Islet of Langerhans (tissue), 1 donor: ENCODE results near the gene ARHGAP22.
"Not testable (repeated sequence)": the region's sequence is repeated elsewhere in the genome, so short reads cannot be mapped to it uniquely, and the experiment has no call there.

Experiments
- FAIRE-seq: peaks from one replicate; lab custom pipeline; 2011; peaks lifted over from hg19 to GRCh38; lab: Jason Lieb, UNC

Gene ARHGAP22

GRCh38 chr10:48450233-48450740 lies 154.6 kb downstream of the ARHGAP22 start:
- FAIRE-seq = no peak

GRCh38 chr10:48449501-48450232 lies 155.2 kb downstream of the ARHGAP22 start:
- FAIRE-seq = no peak

GRCh38 chr10:48448796-48449195 lies 156.1 kb downstream of the ARHGAP22 start:
- FAIRE-seq = no peak

- no peak for FAIRE-seq
These were observed 157.3 kb downstream of the ARHGAP22 start for GRCh38 chr10:48447356-48448215.

GRCh38 chr10:48446785-48447184 lies 158.1 kb downstream of the ARHGAP22 start:
- no peak for FAIRE-seq

GRCh38 chr10:48445932-48446331 lies 158.9 kb downstream of the ARHGAP22 start:
- no peak for FAIRE-seq

- FAIRE-seq = no peak
These were observed 159.7 kb downstream of the ARHGAP22 start for GRCh38 chr10:48444861-48445841.

GRCh38 chr10:48444266-48444665 lies 160.6 kb downstream of the ARHGAP22 start:
- no peak for FAIRE-seq

- FAIRE-seq = no peak
These were observed 162.1 kb downstream of the ARHGAP22 start for GRCh38 chr10:48442809-48443177.

- no peak for FAIRE-seq
These were observed 162.6 kb downstream of the ARHGAP22 start for GRCh38 chr10:48442090-48442808.

- FAIRE-seq = no peak
These were observed 164.1 kb downstream of the ARHGAP22 start for GRCh38 chr10:48440771-48441170.

GRCh38 chr10:48439581-48440041 lies 165.3 kb downstream of the ARHGAP22 start:
- FAIRE-seq = no peak

- FAIRE-seq = peak; percentile 79
These were observed 165.8 kb downstream of the ARHGAP22 start for GRCh38 chr10:48439031-48439430.

GRCh38 chr10:48437546-48437945 lies 167.3 kb downstream of the ARHGAP22 start:
- no peak for FAIRE-seq

- no peak for FAIRE-seq
These were observed 173.0 kb downstream of the ARHGAP22 start for GRCh38 chr10:48431871-48432270.

- no peak for FAIRE-seq
These were observed 174.4 kb downstream of the ARHGAP22 start for GRCh38 chr10:48430402-48430993.

- FAIRE-seq = no peak
These were observed 175.6 kb downstream of the ARHGAP22 start for GRCh38 chr10:48429309-48429708.

- no peak for FAIRE-seq
These were observed 176.0 kb downstream of the ARHGAP22 start for GRCh38 chr10:48428896-48429295.

GRCh38 chr10:48423884-48424283 lies 181.0 kb downstream of the ARHGAP22 start:
- no peak for FAIRE-seq

- FAIRE-seq = not testable (repeated sequence)
These were observed 183.0 kb downstream of the ARHGAP22 start for GRCh38 chr10:48421862-48422261.

GRCh38 chr10:48419714-48420113 lies 185.2 kb downstream of the ARHGAP22 start:
- peak; percentile 93 for FAIRE-seq
